Effector memory CD4-positive, alpha-beta T cell (primary cell): ENCODE results near the gene PRKCE.

Experiments used
- DNase-seq, 3 donors: peaks; one replicate each; pipeline ENCODE4 v3.0.0-alpha.2; 2020
- H3K27ac ChIP-seq: 2 replicates; pipeline ENCODE4 v1.7.0; 2013; ENCODE audit warnings: mild to moderate bottlenecking, low read length, moderate library complexity; ENCODE audit not compliant: insufficient read depth, poor library complexity, severe bottlenecking
- H3K27me3 ChIP-seq: replicated peaks from 2 replicates; pipeline ENCODE4 v1.7.0; 2013; ENCODE audit warnings: mild to moderate bottlenecking, low read length; ENCODE audit not compliant: insufficient read depth, control insufficient read depth, poor library complexity, severe bottlenecking
- H3K36me3 ChIP-seq: 2 replicates; pipeline ENCODE4 v1.7.0; 2013; ENCODE audit warnings: mild to moderate bottlenecking, low read length, moderate library complexity; ENCODE audit not compliant: control insufficient read depth, insufficient read depth
- H3K4me1 ChIP-seq: 2 replicates; pipeline ENCODE4 v1.7.0; 2013; ENCODE audit warnings: low read length, mild to moderate bottlenecking; ENCODE audit not compliant: control insufficient read depth, insufficient read depth, poor library complexity, severe bottlenecking
- H3K4me3 ChIP-seq: 2 replicates; pipeline ENCODE4 v1.7.0; 2013; ENCODE audit warnings: low read length, low read depth, mild to moderate bottlenecking; ENCODE audit not compliant: insufficient read depth, poor library complexity, severe bottlenecking
- H3K9me3 ChIP-seq: 2 replicates; pipeline ENCODE4 v1.7.0; 2013; ENCODE audit warnings: mild to moderate bottlenecking, low read length, moderate library complexity; ENCODE audit not compliant: control insufficient read depth

The PRKCE gene

GRCh38 chr2:45680351-45680967, 29.0 kb downstream of the PRKCE start:
- Histone ChIP-seq H3K27me3 (no peaks in the 10 kb centered on the region), H3K9me3 (no peaks in the 10 kb centered on the region), H3K4me1 (no peaks in the 10 kb centered on the region), H3K4me3 (no peak overlapping the region), H3K27ac (no peak overlapping the region), H3K36me3 (no peaks in the 10 kb centered on the region)
- no peak for DNase-seq

- no peak for DNase-seq
- Histone ChIP-seq H3K9me3 (no peaks in the 10 kb centered on the region), H3K27me3 (no peaks in the 10 kb centered on the region), H3K36me3 (no peaks in the 10 kb centered on the region), H3K4me3 (no peak overlapping the region), H3K27ac (no peak overlapping the region), H3K4me1 (no peaks in the 10 kb centered on the region)
These were observed 30.2 kb downstream of the PRKCE start for GRCh38 chr2:45681675-45682074.

GRCh38 chr2:45683292-45683691, 31.8 kb downstream of the PRKCE start:
- DNase-seq = no peak
- Histone ChIP-seq H3K4me1 (no peaks in the 10 kb centered on the region), H3K36me3 (no peaks in the 10 kb centered on the region), H3K27ac (no peak overlapping the region), H3K9me3 (no peaks in the 10 kb centered on the region), H3K27me3 (no peaks in the 10 kb centered on the region), H3K4me3 (no peak overlapping the region)

GRCh38 chr2:45684756-45685155, 33.3 kb downstream of the PRKCE start:
- no peaks in the 10 kb centered on the region for H3K4me1 ChIP-seq

GRCh38 chr2:45685260-45685659, 33.8 kb downstream of the PRKCE start:
- Histone ChIP-seq H3K4me3 (no peak overlapping the region), H3K36me3 (no peaks in the 10 kb centered on the region), H3K4me1 (no peaks in the 10 kb centered on the region), H3K27me3 (no peaks in the 10 kb centered on the region), H3K27ac (no peak overlapping the region), H3K9me3 (no peaks in the 10 kb centered on the region)
- no peak for DNase-seq

More at GRCh38 chr2:45684756-45685155, 33.3 kb downstream of the PRKCE start:
- Histone ChIP-seq H3K4me3 (no peak overlapping the region), H3K27me3 (no peaks in the 10 kb centered on the region), H3K9me3 (no peaks in the 10 kb centered on the region), H3K36me3 (no peaks in the 10 kb centered on the region), H3K27ac (no peak overlapping the region)
- DNase-seq = no peak

GRCh38 chr2:45687964-45688363, 36.5 kb downstream of the PRKCE start:
- Histone ChIP-seq H3K36me3 (no peaks in the 10 kb centered on the region), H3K4me1 (no peaks in the 10 kb centered on the region), H3K27me3 (no peaks in the 10 kb centered on the region), H3K4me3 (no peak overlapping the region), H3K9me3 (no peaks in the 10 kb centered on the region), H3K27ac (no peak overlapping the region)
- DNase-seq = no peak

- Histone ChIP-seq H3K27ac (no peak overlapping the region), H3K4me1 (no peaks in the 10 kb centered on the region), H3K9me3 (no peaks in the 10 kb centered on the region), H3K4me3 (no peak overlapping the region), H3K36me3 (no peaks in the 10 kb centered on the region), H3K27me3 (no peaks in the 10 kb centered on the region)
- no peak for DNase-seq
These were observed 37.2 kb downstream of the PRKCE start for GRCh38 chr2:45688479-45689298.

GRCh38 chr2:45690231-45690630, 38.8 kb downstream of the PRKCE start:
- Histone ChIP-seq H3K4me3 (no peak overlapping the region), H3K9me3 (no peaks in the 10 kb centered on the region), H3K27me3 (no peaks in the 10 kb centered on the region), H3K36me3 (no peaks in the 10 kb centered on the region), H3K27ac (no peak overlapping the region), H3K4me1 (no peaks in the 10 kb centered on the region)
- DNase-seq = no peak

GRCh38 chr2:45691171-45691999, 39.9 kb downstream of the PRKCE start:
- no peaks in the 10 kb centered on the region for H3K27me3 ChIP-seq
- no peak for DNase-seq
- no peaks in the 10 kb centered on the region for H3K36me3 ChIP-seq
- no peak overlapping the region for H3K4me3 ChIP-seq
- no peaks in the 10 kb centered on the region for H3K9me3 ChIP-seq
- H3K4me1 ChIP-seq = no peaks in the 10 kb centered on the region
- H3K27ac ChIP-seq = no peak overlapping the region

GRCh38 chr2:45692566-45692965, 41.1 kb downstream of the PRKCE start:
- H3K4me1 ChIP-seq = no peaks in the 10 kb centered on the region
- no peaks in the 10 kb centered on the region for H3K27me3 ChIP-seq
- H3K4me3 ChIP-seq = no peak overlapping the region
- no peaks in the 10 kb centered on the region for H3K36me3 ChIP-seq
- no peak for DNase-seq
- H3K27ac ChIP-seq = no peak overlapping the region
- no peaks in the 10 kb centered on the region for H3K9me3 ChIP-seq
